ENCODE data around the gene ICA1L. TPM values are rescaled to one million over a fixed set of nuclear protein-coding genes. Genes with fewer than 3 reads are reported as not detected.

ICA1L gene
- total and polyA plus RNA-seq, 2 of the 13 experiments (the other 11 are each of a cell fraction or from before 2014, with no cell fraction given), result 1.5 to 2.4 TPM

- TF ChIP-seq ZNF280D (CRISPR knock-in tag; IDR thresholded peaks at IDR 0.05), result peak; percentile 59; the same call in 1 of the 2 replicates
- TF ChIP-seq ZEB1 (IDR thresholded peaks at IDR 0.05; ENCODE audit: insufficient replicate concordance, low read depth), result peak; percentile 90
- TF ChIP-seq MBD4 (IDR thresholded peaks at IDR 0.05; ENCODE audit: borderline replicate concordance, low read length), result no peak
- no peak for TF ChIP-seq MAFK (conservative IDR thresholded peaks at IDR 0.05 in 1 of 2, IDR thresholded peaks at IDR 0.05 in 1 of 2; ENCODE audit: low read length in 2 of 2)
- no peak for TF ChIP-seq ZNF773 (CRISPR knock-in tag; IDR thresholded peaks at IDR 0.05; ENCODE audit: borderline replicate concordance)
- no peak for TF ChIP-seq ZNF318 (CRISPR knock-in tag; IDR thresholded peaks at IDR 0.05)
- TF ChIP-seq GLI4 (CRISPR knock-in tag; IDR thresholded peaks at IDR 0.05; ENCODE audit: borderline replicate concordance), result no peak
- no peak for TF ChIP-seq ZNF709 (CRISPR knock-in tag; IDR thresholded peaks at IDR 0.05)
- TF ChIP-seq MAX (IDR thresholded peaks at IDR 0.05), result no peak
- no peak for TF ChIP-seq ZNF317 (CRISPR knock-in tag; IDR thresholded peaks at IDR 0.05)
- TF ChIP-seq HOXA9 (CRISPR knock-in tag; IDR thresholded peaks at IDR 0.05; ENCODE audit: borderline replicate concordance), result no peak; the same call in 1 of the 2 replicates
- no peak for TF ChIP-seq PHF8 (CRISPR knock-in tag; IDR thresholded peaks at IDR 0.05)
- peak; percentile 75 for TF ChIP-seq HDAC2 (CRISPR knock-in tag; IDR thresholded peaks at IDR 0.05)
- TF ChIP-seq ZFP36 (IDR thresholded peaks at IDR 0.05; ENCODE audit: borderline replicate concordance, low read depth, low read length, partially characterized antibody), result no peak
- TF ChIP-seq CSRNP2 (CRISPR knock-in tag; conservative IDR thresholded peaks at IDR 0.05; ENCODE audit: low read depth), result no peak
These were observed 901 bp downstream of the ICA1L start (continued) for GRCh38 chr2:202870431-202871299.

All from HepG2 (cell line).